Muscle layer of duodenum (tissue), 2 donors: ENCODE results near the gene GPRC5A.

Experiments
- H3K27ac ChIP-seq: one replicate; pipeline ENCODE4 v1.7.0; 2013; ENCODE audit warnings: mild to moderate bottlenecking, low read length
- H3K27me3 ChIP-seq: one replicate; pipeline ENCODE4 v1.7.0; 2013; ENCODE audit warnings: low read depth, mild to moderate bottlenecking, control low read depth, low read length
- H3K36me3 ChIP-seq, 2 donors: one replicate each; pipeline ENCODE4 v1.7.0; 2013; ENCODE audit warnings: low read length in 2 of 2, control low read depth in 1 of 2, mild to moderate bottlenecking in 1 of 2; ENCODE audit not compliant: insufficient read depth in 2 of 2, control insufficient read depth in 1 of 2
- H3K4me1 ChIP-seq, 2 donors: one replicate each; pipeline ENCODE4 v1.7.0; 2013; ENCODE audit warnings: low read length in 2 of 2, mild to moderate bottlenecking in 2 of 2, control low read depth in 1 of 2, moderate library complexity in 1 of 2; ENCODE audit not compliant: insufficient read depth in 2 of 2, control insufficient read depth in 1 of 2
- H3K4me3 ChIP-seq, 2 donors: one replicate each; pipeline ENCODE4 v1.7.0; 2013; ENCODE audit warnings: low read length in 2 of 2, low read depth in 1 of 2, mild to moderate bottlenecking in 1 of 2
- H3K9me3 ChIP-seq, 2 donors: one replicate each; pipeline ENCODE4 v1.7.0; 2013; ENCODE audit warnings: low read length in 2 of 2, control low read depth in 1 of 2, mild to moderate bottlenecking in 1 of 2; ENCODE audit not compliant: control insufficient read depth in 1 of 2
- donor health status: healthy.

GPRC5A gene

GRCh38 chr12:12947902-12948301 lies 56.5 kb downstream of the GPRC5A start:
- Histone ChIP-seq H3K27ac (no peak overlapping the region), H3K27me3 (no peaks in the 10 kb centered on the region), H3K4me3 (no peak overlapping the region), H3K4me1 (no peaks in the 10 kb centered on the region), H3K9me3 (no peaks in the 10 kb centered on the region), H3K36me3 (no peaks in the 10 kb centered on the region)

GRCh38 chr12:12951504-12951903 lies 60.1 kb downstream of the GPRC5A start:
- Histone ChIP-seq H3K27ac (no peak overlapping the region), H3K9me3 (no peaks in the 10 kb centered on the region), H3K36me3 (no peaks in the 10 kb centered on the region), H3K4me1 (no peaks in the 10 kb centered on the region), H3K27me3 (no peaks in the 10 kb centered on the region), H3K4me3 (no peak overlapping the region)

GRCh38 chr12:12952036-12952435 lies 60.7 kb downstream of the GPRC5A start, which contains the start of gene GPRC5D:
Gene GPRC5D, minus strand, starts transcription at chr12:12952170. Its CDS starts 1,786 bp downstream, at chr12:12950384.
- Histone ChIP-seq H3K9me3 (no peaks in the 10 kb centered on the region), H3K27ac (no peak within 1 kb of the TSS), H3K36me3 (no peaks in the 10 kb centered on the region), H3K27me3 (no peaks in the 10 kb centered on the region), H3K4me1 (no peaks in the 10 kb centered on the region), H3K4me3 (no peak within 1 kb of the TSS)

GRCh38 chr12:12954356-12954755 lies 63.0 kb downstream of the GPRC5A start:
- H3K27ac ChIP-seq: no peak overlapping the region
- H3K9me3 ChIP-seq: no peaks in the 10 kb centered on the region
- no peaks in the 10 kb centered on the region for H3K27me3 ChIP-seq
- no peaks in the 10 kb centered on the region for H3K36me3 ChIP-seq
- H3K4me3 ChIP-seq: no peak overlapping the region
- H3K4me1 ChIP-seq: no peaks in the 10 kb centered on the region

GRCh38 chr12:12954878-12955625 lies 63.7 kb downstream of the GPRC5A start:
- Histone ChIP-seq H3K36me3 (no peaks in the 10 kb centered on the region), H3K27me3 (no peaks in the 10 kb centered on the region), H3K4me3 (no peak overlapping the region), H3K4me1 (no peaks in the 10 kb centered on the region), H3K9me3 (no peaks in the 10 kb centered on the region), H3K27ac (no peak overlapping the region)

- Histone ChIP-seq H3K4me3 (no peak overlapping the region), H3K36me3 (no peaks in the 10 kb centered on the region), H3K27ac (no peak overlapping the region), H3K27me3 (no peaks in the 10 kb centered on the region), H3K9me3 (no peaks in the 10 kb centered on the region), H3K4me1 (no peaks in the 10 kb centered on the region)
Measured at GRCh38 chr12:12958886-12959285, 67.5 kb downstream of the GPRC5A start.

DNA sequence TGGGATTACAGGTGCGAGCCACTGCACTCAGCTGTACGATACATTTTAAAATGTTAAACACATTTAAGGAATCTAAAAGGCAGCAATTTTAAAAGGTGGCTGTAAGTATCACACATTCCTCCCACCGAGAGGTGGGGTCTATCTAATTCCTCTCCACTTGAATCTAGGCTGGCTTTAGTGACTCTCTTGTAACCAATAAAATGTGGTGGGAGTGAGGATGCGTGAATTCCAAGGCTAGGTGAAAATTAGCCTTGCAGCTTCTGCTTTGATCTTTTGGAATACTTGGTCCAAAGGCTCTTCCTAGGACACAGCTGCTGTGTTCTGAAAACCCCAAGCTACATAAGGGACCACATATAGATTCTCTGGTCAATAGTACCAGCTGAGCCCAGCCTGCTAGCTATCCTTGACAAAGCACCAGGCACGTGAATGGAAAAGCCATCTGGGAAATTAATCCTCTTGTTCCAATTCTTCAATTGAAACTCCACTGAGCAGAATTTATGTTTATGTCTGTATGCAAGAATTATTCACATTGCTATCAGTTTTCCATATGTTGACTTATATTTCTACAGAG lies 69.4 kb downstream of the GPRC5A start:
- Histone ChIP-seq H3K27ac (no peak overlapping the region), H3K36me3 (no peaks in the 10 kb centered on the region), H3K27me3 (no peaks in the 10 kb centered on the region), H3K4me1 (no peaks in the 10 kb centered on the region), H3K4me3 (no peak overlapping the region), H3K9me3 (no peaks in the 10 kb centered on the region)

DNA sequence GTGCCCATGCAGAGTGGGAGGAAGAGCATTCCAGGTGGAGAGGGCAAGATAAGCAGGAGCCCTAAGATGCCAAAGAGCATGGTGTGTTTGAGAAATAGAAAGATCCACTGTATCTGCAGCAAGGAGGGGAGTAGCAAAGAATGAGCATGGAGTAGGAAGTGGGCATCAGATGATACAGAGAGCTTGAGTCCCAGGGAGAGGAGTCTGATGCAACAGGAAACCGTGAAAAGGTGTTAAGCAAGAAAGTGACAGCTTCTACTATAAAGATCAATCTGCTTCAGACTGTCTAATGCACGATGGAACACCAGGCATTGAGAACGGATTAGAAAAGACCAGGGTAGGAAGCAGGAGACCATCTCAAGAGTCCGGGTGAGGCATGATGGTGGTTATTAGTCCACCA lies 72.9 kb downstream of the GPRC5A start:
- H3K4me1 ChIP-seq: no peaks in the 10 kb centered on the region
- no peak overlapping the region for H3K4me3 ChIP-seq
- H3K9me3 ChIP-seq: no peaks in the 10 kb centered on the region
- H3K27me3 ChIP-seq: no peaks in the 10 kb centered on the region
- no peak overlapping the region for H3K27ac ChIP-seq
- peaks cover 0 to 4% of the 10 kb centered on the region in 2 donors for H3K36me3 ChIP-seq

DNA sequence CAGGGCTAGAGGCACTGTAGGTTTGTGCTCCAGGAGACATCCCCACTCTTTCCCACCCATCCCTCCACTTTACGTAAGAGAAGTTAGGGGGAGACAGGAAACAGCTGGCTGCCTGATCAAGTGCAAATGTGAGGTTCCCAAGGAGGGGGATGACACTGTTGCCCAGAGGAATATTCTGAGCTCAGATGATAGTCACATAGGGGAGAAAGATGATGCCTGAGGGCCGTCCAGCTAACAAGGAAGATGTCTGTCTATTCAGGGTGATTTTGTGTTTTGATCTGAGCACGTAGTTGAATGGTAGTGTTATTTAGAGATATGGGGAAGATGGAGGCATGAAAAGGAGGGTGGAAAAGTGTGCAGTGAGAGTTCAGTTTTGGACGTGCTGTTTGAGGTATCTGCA lies 74.5 kb downstream of the GPRC5A start:
- H3K4me3 ChIP-seq: no peak overlapping the region
- H3K36me3 ChIP-seq: peaks cover 0 to 8% of the 10 kb centered on the region in 2 donors
- H3K9me3 ChIP-seq: no peaks in the 10 kb centered on the region
- H3K27me3 ChIP-seq: no peaks in the 10 kb centered on the region
- H3K4me1 ChIP-seq: no peaks in the 10 kb centered on the region
- H3K27ac ChIP-seq: no peak overlapping the region
